Measurements from ENCODE around the gene LYRM4. TPM values are rescaled to one million over a fixed set of nuclear protein-coding genes. Genes with fewer than 3 reads are reported as not detected.

LYRM4 gene
- total and polyA plus RNA-seq, 9 of the 15 experiments (the other 6 are each of a cell fraction or from before 2014, with no cell fraction given) = 24.2 to 69.4 (median 41.8) TPM

DNA sequence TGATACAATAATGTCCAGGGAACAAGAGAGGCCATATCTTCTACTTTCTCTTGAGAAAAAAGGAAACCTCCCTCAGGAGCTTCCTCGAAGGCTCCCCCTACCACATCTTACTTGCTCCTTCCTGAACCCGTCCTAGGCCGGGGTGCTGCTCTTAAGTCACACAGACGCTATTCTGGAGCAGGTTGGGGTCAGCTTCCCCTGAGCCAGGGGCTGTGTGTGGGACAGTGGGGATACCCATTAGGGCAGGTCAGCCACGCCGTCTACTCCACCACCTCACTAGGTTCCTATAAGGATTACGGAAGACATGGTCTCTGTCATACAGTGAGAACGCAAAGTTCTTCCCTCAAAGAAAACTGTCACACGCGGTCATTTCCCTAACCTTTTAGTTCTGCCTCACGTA, 183.8 kb downstream of the LYRM4 start:
- no TSS peak for BruUV-seq (replicated peaks)
- no peak for DNase-seq (ENCODE audit: extremely low read depth in 1 of 4, low spot score in 3 of 4)
- no peak for FAIRE-seq
- H3K27me3 ChIP-seq (ENCODE audit: control insufficient read depth in 2 of 2, insufficient read depth in 2 of 2, low read length in 2 of 2) = peaks cover 6 to 18% of the 10 kb centered on the region in 2 experiments; a peak in 3 of 5 replicates
- intact Hi-C loops (cut with micrococcal nuclease) = no loop called here
- no peaks in the 10 kb centered on the region for H4K20me1 ChIP-seq (replicated peaks; ENCODE audit: control insufficient read depth, insufficient read depth, low read length)
- CTCF ChIA-PET (ENCODE audit: low intra/inter-chr PET ratio) = no interaction called here
- in situ Hi-C loops (cut with MboI) = no loop called here
- no peak for TF ChIP-seq RUNX1 (IDR thresholded peaks at IDR 0.05; ENCODE audit: low read depth)
- TF ChIP-seq DDX20 (tag; IDR thresholded peaks at IDR 0.05; ENCODE audit: low read depth) = no peak
- TF ChIP-seq, protein P1, sequence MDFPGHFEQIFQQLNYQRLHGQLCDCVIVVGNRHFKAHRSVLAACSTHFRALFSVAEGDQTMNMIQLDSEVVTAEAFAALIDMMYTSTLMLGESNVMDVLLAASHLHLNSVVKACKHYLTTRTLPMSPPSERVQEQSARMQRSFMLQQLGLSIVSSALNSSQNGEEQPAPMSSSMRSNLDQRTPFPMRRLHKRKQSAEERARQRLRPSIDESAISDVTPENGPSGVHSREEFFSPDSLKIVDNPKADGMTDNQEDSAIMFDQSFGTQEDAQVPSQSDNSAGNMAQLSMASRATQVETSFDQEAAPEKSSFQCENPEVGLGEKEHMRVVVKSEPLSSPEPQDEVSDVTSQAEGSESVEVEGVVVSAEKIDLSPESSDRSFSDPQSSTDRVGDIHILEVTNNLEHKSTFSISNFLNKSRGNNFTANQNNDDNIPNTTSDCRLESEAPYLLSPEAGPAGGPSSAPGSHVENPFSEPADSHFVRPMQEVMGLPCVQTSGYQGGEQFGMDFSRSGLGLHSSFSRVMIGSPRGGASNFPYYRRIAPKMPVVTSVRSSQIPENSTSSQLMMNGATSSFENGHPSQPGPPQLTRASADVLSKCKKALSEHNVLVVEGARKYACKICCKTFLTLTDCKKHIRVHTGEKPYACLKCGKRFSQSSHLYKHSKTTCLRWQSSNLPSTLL (IDR thresholded peaks at IDR 0.05) = no peak
- no peak for TF ChIP-seq ZNF592 (IDR thresholded peaks at IDR 0.05)
- no peak for TF ChIP-seq HDAC3 (IDR thresholded peaks at IDR 0.05; ENCODE audit: borderline replicate concordance, partially characterized antibody)
- no peak for TF ChIP-seq MED1 (CRISPR knock-in tag; IDR thresholded peaks at IDR 0.05; ENCODE audit: borderline replicate concordance)
- no peaks in the 10 kb centered on the region for H3K79me2 ChIP-seq (ENCODE audit: control insufficient read depth, insufficient read depth, low read length)
- ATAC-seq = no peak
- H3K4me1 ChIP-seq (replicated peaks in 1 of 2; ENCODE audit: control insufficient read depth in 2 of 2, insufficient read depth in 2 of 2, low read length in 2 of 2) = no peaks in the 10 kb centered on the region
- WGBS (ENCODE audit: insufficient coverage, low coverage, missing lambda C conversion rate) = 16% methylated on average over 11 of the region's 11 CpGs
- H3K27ac ChIP-seq (ENCODE audit: extremely low read depth, low read depth, low read length) = no peak overlapping the region
- POLR2A ChIA-PET = interaction anchor here (0.7 to 1.1 kb wide), 2 partner anchors 10 to 26 kb away, joined by 3 read pairs; no protein-coding TSS in a partner anchor
- no peaks in the 10 kb centered on the region for H3K36me3 ChIP-seq (ENCODE audit: control insufficient read depth, insufficient read depth, low read length)
- no peaks in the 10 kb centered on the region for H3K9me3 ChIP-seq (replicated peaks; ENCODE audit: control insufficient read depth, insufficient read depth, low read depth, low read length)
- H3K9ac ChIP-seq (ENCODE audit: insufficient read depth in 1 of 2, low read depth in 2 of 2, low read length in 2 of 2) = no peak overlapping the region
- no peak overlapping the region for H3K4me3 ChIP-seq
- no peak overlapping the region for H3K4me2 ChIP-seq (ENCODE audit: insufficient read depth, low read length)
- H2AFZ ChIP-seq (ENCODE audit: low read depth, low read length) = no peak overlapping the region
- no peaks in the 10 kb centered on the region for H3K9me1 ChIP-seq (ENCODE audit: control insufficient read depth, insufficient read depth, low read length)

All from K562 (cell line).